Thyroid gland (tissue), 4 donors: ENCODE measurements around the gene ARHGEF11. TPM values are rescaled to one million over a fixed set of nuclear protein-coding genes. Genes with fewer than 3 reads are reported as not detected.

Experiments
- DNase-seq, 2 donors: peaks; one replicate each; pipeline ENCODE4 v3.0.0-alpha.2; 2019
- H3K27ac ChIP-seq, 3 donors: fragments of 200-600 bp; sonication (generic); 1 replicate in 2 of 3; 2 replicates in 1 of 3; pipeline ENCODE4 v1.5.1; 2016 to 2019; ENCODE audit warnings: mild to moderate bottlenecking in 1 of 3, moderate library complexity in 1 of 3
- H3K27me3 ChIP-seq: fragments of 200-600 bp; sonication (generic); one replicate; pipeline ENCODE4 v1.5.1; 2019
- H3K36me3 ChIP-seq, 2 donors: fragments of 200-600 bp; sonication (generic); one replicate each; pipeline ENCODE4 v1.5.1; 2016 to 2019
- H3K4me1 ChIP-seq, 2 donors: fragments of 200-600 bp; sonication (generic); one replicate each; pipeline ENCODE4 v1.5.1; 2017 to 2019
- H3K4me3 ChIP-seq, 3 donors: fragments of 200-600 bp; sonication (generic); replicated peaks in 1 of 3; 1 replicate in 2 of 3; 2 replicates in 1 of 3; pipeline ENCODE4 v1.5.1; 2016; ENCODE audit warnings: mild to moderate bottlenecking in 1 of 3
- H3K9me3 ChIP-seq: fragments of 200-600 bp; sonication (generic); one replicate; pipeline ENCODE4 v1.5.1; 2017
- POLR2A ChIP-seq, 2 donors: fragments of 450-650 bp; IDR thresholded peaks; one replicate each; pipeline ENCODE4 v1.6.1; 2017; ENCODE audit warnings: antibody characterized with exemption in 2 of 2, mild to moderate bottlenecking in 2 of 2, moderate library complexity in 1 of 2
- WGBS, 2 donors: methylation state at CpG; one replicate each; pipeline ENCODE4 v1.1.5; 2017; 5-methylcytosine and 5-hydroxymethylcytosine counted together
- intact Hi-C: fragments of 100-400 bp; cut with DNase I; formaldehyde crosslinking; loops from one replicate; pipeline ENCODE4 v1.15.1; 2023
- total RNA-seq, 4 donors: library from RNA; depleted of rRNA; stranded (reverse); fragments of >200 nt; gene quantifications; one replicate each; pipeline ENCODE4 v1.2.3, GENCODE V29; 2016
- TF ChIP-seq, protein P1 (sequence below), 6 experiments: fragments of 200-600 bp in 3 of 6; fragments of 450-650 bp in 3 of 6; sonication (generic) in 3 of 6; IDR thresholded peaks; one replicate each; pipeline ENCODE4 v1.5.1; 2016 to 2019; ENCODE audit warnings: antibody characterized with exemption in 6 of 6, mild to moderate bottlenecking in 2 of 6, inconsistent platforms in 1 of 6, moderate library complexity in 1 of 6

ARHGEF11 gene
- total RNA-seq, 4 donors from 2014 or later, result 31.2 to 56.2 (median 47.4) TPM

DNA sequence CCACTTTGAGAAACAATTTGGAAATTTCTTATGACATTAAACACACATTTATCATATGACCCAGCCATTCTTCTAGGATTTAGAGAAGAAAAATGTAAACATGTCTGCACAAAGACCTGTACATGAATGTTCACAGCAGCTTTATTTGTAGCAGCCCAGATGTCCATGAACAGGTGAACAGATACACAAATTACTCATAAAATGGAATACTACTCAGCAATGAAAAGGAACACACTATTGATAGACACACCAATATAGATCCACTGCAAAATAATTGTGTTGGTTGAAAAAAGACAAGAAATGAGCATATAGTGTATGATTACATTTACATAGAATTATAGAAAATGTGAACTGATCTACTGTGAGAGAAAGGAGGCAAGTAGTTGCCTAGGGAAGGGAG, 26.1 kb downstream of the ARHGEF11 start:
- no peak overlapping the region for H3K4me3 ChIP-seq
- no peak for DNase-seq
- intact Hi-C loops, result no loop called here

DNA sequence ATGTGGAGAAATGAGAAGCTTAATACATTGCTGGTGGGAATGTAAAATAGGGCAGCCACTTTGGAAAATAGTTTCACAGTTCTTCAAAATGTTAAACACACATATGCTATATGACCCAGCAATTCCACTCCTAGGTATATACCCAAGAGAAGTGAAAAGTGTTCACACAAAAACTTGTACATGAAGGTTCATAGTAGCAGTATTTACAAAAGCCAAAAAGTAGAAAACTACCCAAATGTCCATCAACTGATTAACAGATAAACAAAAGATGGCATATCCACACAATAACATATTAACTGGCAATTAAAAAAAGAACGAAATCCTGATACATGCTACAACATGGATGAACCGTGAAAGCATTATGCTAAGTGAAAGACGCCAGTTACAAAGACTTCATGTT, 33.7 kb downstream of the ARHGEF11 start:
- Histone ChIP-seq H3K27me3 (no peaks in the 10 kb centered on the region), H3K27ac (no peak overlapping the region), H3K9me3 (no peaks in the 10 kb centered on the region), H3K36me3 (no peaks in the 10 kb centered on the region), H3K4me3 (no peak overlapping the region), H3K4me1 (peaks cover 2 to 5% of the 10 kb centered on the region in 2 donors)
- DNase-seq, result no peak
- no peak for TF ChIP-seq POLR2A (IDR thresholded peaks at IDR 0.05)
- TF ChIP-seq, protein P1, sequence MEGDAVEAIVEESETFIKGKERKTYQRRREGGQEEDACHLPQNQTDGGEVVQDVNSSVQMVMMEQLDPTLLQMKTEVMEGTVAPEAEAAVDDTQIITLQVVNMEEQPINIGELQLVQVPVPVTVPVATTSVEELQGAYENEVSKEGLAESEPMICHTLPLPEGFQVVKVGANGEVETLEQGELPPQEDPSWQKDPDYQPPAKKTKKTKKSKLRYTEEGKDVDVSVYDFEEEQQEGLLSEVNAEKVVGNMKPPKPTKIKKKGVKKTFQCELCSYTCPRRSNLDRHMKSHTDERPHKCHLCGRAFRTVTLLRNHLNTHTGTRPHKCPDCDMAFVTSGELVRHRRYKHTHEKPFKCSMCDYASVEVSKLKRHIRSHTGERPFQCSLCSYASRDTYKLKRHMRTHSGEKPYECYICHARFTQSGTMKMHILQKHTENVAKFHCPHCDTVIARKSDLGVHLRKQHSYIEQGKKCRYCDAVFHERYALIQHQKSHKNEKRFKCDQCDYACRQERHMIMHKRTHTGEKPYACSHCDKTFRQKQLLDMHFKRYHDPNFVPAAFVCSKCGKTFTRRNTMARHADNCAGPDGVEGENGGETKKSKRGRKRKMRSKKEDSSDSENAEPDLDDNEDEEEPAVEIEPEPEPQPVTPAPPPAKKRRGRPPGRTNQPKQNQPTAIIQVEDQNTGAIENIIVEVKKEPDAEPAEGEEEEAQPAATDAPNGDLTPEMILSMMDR (IDR thresholded peaks at IDR 0.05), result no peak
- WGBS, 2 donors, result 96 to 99% methylated on average over 3 of the region's 3 CpGs
- intact Hi-C loops, result no loop called here

More for the DNA sequence above, 26.1 kb downstream of the ARHGEF11 start:
- Histone ChIP-seq H3K27ac (no peak overlapping the region), H3K4me1 (no peaks in the 10 kb centered on the region), H3K9me3 (no peaks in the 10 kb centered on the region), H3K27me3 (no peaks in the 10 kb centered on the region), H3K36me3 (no peaks in the 10 kb centered on the region)
- TF ChIP-seq, protein P1 (IDR thresholded peaks at IDR 0.05), result no peak
- no peak for TF ChIP-seq POLR2A (IDR thresholded peaks at IDR 0.05)

DNA sequence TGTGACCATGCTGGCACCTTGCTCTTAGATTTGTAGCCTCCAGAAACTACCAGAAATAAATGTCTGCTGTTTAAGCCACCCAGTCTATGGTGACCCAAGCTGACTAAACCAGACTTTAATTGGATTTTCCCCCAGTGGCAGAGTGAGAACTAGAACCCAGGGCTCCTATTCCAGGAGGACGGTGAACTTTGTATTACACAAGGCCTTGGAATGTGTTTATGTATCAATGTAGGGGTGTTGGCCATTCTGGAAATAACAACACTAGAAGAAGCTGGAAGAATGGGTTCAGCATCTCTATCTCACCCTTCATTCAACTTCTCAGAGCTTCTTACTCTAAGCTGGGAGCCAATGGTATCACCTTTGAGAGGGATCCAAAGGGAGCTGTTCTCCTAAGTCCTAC, 37.0 kb downstream of the ARHGEF11 start:
- WGBS, 2 donors, result 83 to 91% methylated on average over 1 of the region's 1 CpG
- intact Hi-C loops, result no loop called here
- no peak for DNase-seq
- TF ChIP-seq, protein P1 (IDR thresholded peaks at IDR 0.05), result no peak
- TF ChIP-seq POLR2A (IDR thresholded peaks at IDR 0.05), result no peak
- H3K9me3 ChIP-seq, result no peaks in the 10 kb centered on the region
- H3K4me3 ChIP-seq, result no peak overlapping the region
- H3K36me3 ChIP-seq, result no peaks in the 10 kb centered on the region
- H3K27ac ChIP-seq, result no peak overlapping the region
- H3K27me3 ChIP-seq, result no peaks in the 10 kb centered on the region
- peaks cover 8 to 9% of the 10 kb centered on the region in 2 donors for H3K4me1 ChIP-seq

DNA sequence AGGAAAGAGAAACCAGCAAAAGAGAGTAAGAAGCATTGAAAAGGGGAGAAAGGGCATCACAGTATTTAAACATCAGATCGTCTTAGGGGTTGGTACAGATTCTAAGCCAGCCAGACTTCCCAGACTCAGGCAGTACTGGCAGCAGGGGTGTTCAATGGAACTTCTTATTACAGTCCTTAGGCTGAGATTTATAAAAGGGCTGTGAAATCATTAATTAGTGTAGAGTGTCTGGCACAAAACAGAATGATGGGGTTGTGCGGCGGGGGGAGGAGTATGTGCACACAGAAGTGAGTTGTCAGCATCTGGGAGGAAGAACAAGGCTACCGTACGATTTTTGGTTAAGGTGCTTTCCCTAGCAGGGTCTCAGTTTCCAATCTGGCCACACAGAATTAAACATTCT, 38.2 kb downstream of the ARHGEF11 start:
- Histone ChIP-seq H3K36me3 (no peaks in the 10 kb centered on the region), H3K27me3 (no peaks in the 10 kb centered on the region), H3K27ac (no peak overlapping the region), H3K9me3 (no peaks in the 10 kb centered on the region), H3K4me1 (peaks cover 8 to 9% of the 10 kb centered on the region in 2 donors), H3K4me3 (no peak overlapping the region)
- no peak for DNase-seq
- WGBS, 2 donors, result 72 to 74% methylated on average over 5 of the region's 5 CpGs
- intact Hi-C loops, result no loop called here
- TF ChIP-seq POLR2A (IDR thresholded peaks at IDR 0.05), result no peak
- TF ChIP-seq, protein P1 (IDR thresholded peaks at IDR 0.05), result no peak

DNA sequence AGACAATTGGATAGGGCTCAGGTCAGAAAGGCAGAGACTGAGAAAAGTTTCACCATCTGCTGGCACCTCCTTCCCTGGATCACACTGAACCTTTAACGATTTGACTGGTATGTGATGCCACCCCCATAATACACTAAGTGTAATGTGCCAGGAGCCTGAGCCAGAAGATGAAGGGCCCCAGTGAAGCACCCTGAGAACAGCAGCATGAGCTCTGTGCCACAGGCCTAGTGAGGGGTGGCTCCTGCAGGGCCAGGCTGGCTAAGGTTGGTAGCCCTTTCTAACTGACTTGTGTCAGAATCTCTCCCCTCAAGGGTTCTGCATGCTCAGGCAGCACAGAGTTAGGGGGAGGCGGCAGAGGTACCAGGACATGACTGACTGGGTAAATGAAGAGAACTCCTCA, 38.9 kb downstream of the ARHGEF11 start:
- intact Hi-C loops, result no loop called here
- H3K9me3 ChIP-seq, result no peaks in the 10 kb centered on the region
- H3K4me1 ChIP-seq, result peaks cover 8 to 9% of the 10 kb centered on the region in 2 donors
- WGBS, 2 donors, result 54 to 66% methylated on average over 2 of the region's 2 CpGs
- no peak overlapping the region for H3K27ac ChIP-seq
- no peak overlapping the region for H3K4me3 ChIP-seq
- TF ChIP-seq, protein P1 (IDR thresholded peaks at IDR 0.05), result no peak
- no peak for TF ChIP-seq POLR2A (IDR thresholded peaks at IDR 0.05)
- H3K27me3 ChIP-seq, result no peaks in the 10 kb centered on the region
- no peaks in the 10 kb centered on the region for H3K36me3 ChIP-seq
- DNase-seq, result peak; percentile 41 to 55
